HCT116 (cell line): ENCODE measurements around the gene ACYP2. TPM values are rescaled to one million over a fixed set of nuclear protein-coding genes. Genes with fewer than 3 reads are reported as not detected.

ENCODE experiments used
- ATAC-seq: fragments of 200-7000 bp; cut with Tn5 transposase; 2 replicates; pipeline ENCODE4 v1.9.1; 2020; ENCODE audit warnings: mild to moderate bottlenecking, moderate library complexity
- BruUV-seq: library from RNA; stranded (reverse); fragments of 400-500 nt; replicated peaks from 2 replicates; lab custom pipeline; 2021; lab: Mats Ljungman, UMichigan
- CTCF ChIA-PET: fragments of 300-600 bp; sonication (Branson Sonifier 250); formaldehyde crosslinking; loops from one replicate; lab custom pipeline; 2021; ENCODE audit warnings: antibody characterized with exemption; lab: Charles Lee
- POLR2A ChIA-PET: fragments of 300-600, 350-600 bp; sonication (Branson Sonifier 250); formaldehyde crosslinking; loops from one replicate; lab custom pipeline; 2021; ENCODE audit warnings: antibody characterized with exemption; lab: Charles Lee
- RAD21 ChIA-PET, 2 experiments: fragments of 300-600 bp; sonication (Branson Sonifier 250); formaldehyde crosslinking; loops; one replicate each; lab custom pipeline; 2023; ENCODE audit warnings: low total read pairs in 2 of 2; ENCODE audit not compliant: uncharacterized antibody in 2 of 2, unreplicated experiment in 2 of 2, low non-redundant PET in 1 of 2; lab: Charles Lee
- DNase-seq: peaks from one replicate; pipeline ENCODE4 v3.0.0-alpha.2; 2010; ENCODE audit warnings: low read depth, low spot score
- H2AFZ ChIP-seq: fragments of 200-600 bp; shearing (Covaris generic), sonication (generic); 2 replicates; pipeline ENCODE4 v1.6.1; 2017; ENCODE audit warnings: low read depth, mixed run types, mixed read lengths, antibody characterized with exemption, low read length; ENCODE audit not compliant: poor library complexity, severe bottlenecking
- H3K27ac ChIP-seq: 2 replicates; pipeline ENCODE4 v1.5.1; 2012; ENCODE audit warnings: low read depth, low read length
- H3K27me3 ChIP-seq: fragments of 200-600 bp; sonication (generic); 2 replicates; pipeline ENCODE4 v1.6.1; 2016; ENCODE audit warnings: mixed run types, low read length, mixed read lengths; ENCODE audit not compliant: insufficient read depth
- H3K36me3 ChIP-seq, 2 experiments: fragments of 200-500 bp in 1 of 2; fragments of 200-600 bp in 1 of 2; sonication (Bioruptor generic) in 1 of 2; sonication (generic) in 1 of 2; 2 replicates each; pipeline versions ENCODE4 v1.5.1 to v1.6.1; 2014 to 2016; ENCODE audit warnings: low read length in 2 of 2, inconsistent platforms in 1 of 2, mixed read lengths in 1 of 2, mixed run types in 1 of 2; ENCODE audit not compliant: insufficient read depth in 2 of 2, control insufficient read depth in 1 of 2
- H3K4me1 ChIP-seq, 2 experiments: fragments of 200-600 bp in 1 of 2; sonication (generic) in 1 of 2; 2 replicates each; pipeline versions ENCODE4 v1.5.1 to v1.6.1; 2012 to 2017; ENCODE audit warnings: low read length in 2 of 2, inconsistent platforms in 1 of 2, mild to moderate bottlenecking in 1 of 2, mixed read lengths in 1 of 2, mixed run types in 1 of 2, moderate library complexity in 1 of 2; ENCODE audit not compliant: insufficient read depth in 2 of 2, control insufficient read depth in 1 of 2
- H3K4me2 ChIP-seq: fragments of 200-600 bp; sonication (generic); 2 replicates; pipeline ENCODE4 v1.6.1; 2017; ENCODE audit warnings: mixed run types, low read length, mixed read lengths
- H3K4me3 ChIP-seq, 2 experiments: fragments of 200-600 bp in 1 of 2; sonication (generic) in 1 of 2; replicated peaks in 1 of 2; 2 replicates each; pipeline ENCODE4 v1.5.1; 2011 to 2016; ENCODE audit warnings: low read length in 2 of 2, control low read depth in 1 of 2, low read depth in 1 of 2, mild to moderate bottlenecking in 1 of 2, mixed read lengths in 1 of 2, mixed run types in 1 of 2
- H3K79me2 ChIP-seq: fragments of 200-600 bp; sonication (generic); 2 replicates; pipeline ENCODE4 v1.6.1; 2017; ENCODE audit warnings: mild to moderate bottlenecking, mixed run types, low read length, moderate library complexity, mixed read lengths; ENCODE audit not compliant: insufficient read depth
- H3K9ac ChIP-seq: fragments of 200-600 bp; sonication (generic); 2 replicates; pipeline ENCODE4 v1.6.1; 2016; ENCODE audit warnings: low read length, mixed read lengths
- H3K9me2 ChIP-seq: fragments of 200-600 bp; sonication (generic), shearing (Covaris generic); 2 replicates; pipeline ENCODE4 v1.6.1; 2017; ENCODE audit warnings: mixed run types, mild to moderate bottlenecking, moderate library complexity; ENCODE audit not compliant: insufficient read depth
- H3K9me3 ChIP-seq, 2 experiments: fragments of 200-500 bp in 1 of 2; fragments of 200-600 bp in 1 of 2; sonication (Bioruptor generic) in 1 of 2; sonication (generic) in 1 of 2; 2 replicates each; pipeline ENCODE4 v1.6.1; 2014 to 2017; ENCODE audit warnings: low read length in 2 of 2, mixed read lengths in 2 of 2, inconsistent platforms in 1 of 2, low read depth in 1 of 2, mild to moderate bottlenecking in 1 of 2, mixed run types in 1 of 2, moderate library complexity in 1 of 2; ENCODE audit not compliant: control insufficient read depth in 1 of 2, insufficient read depth in 1 of 2
- H4K20me1 ChIP-seq: fragments of 200-600 bp; sonication (generic), shearing (Covaris generic); 2 replicates; pipeline ENCODE4 v1.6.1; 2017; ENCODE audit warnings: mixed run types, mild to moderate bottlenecking, moderate library complexity; ENCODE audit not compliant: insufficient read depth
- JUND ChIP-seq: IDR thresholded peaks from 2 replicates; pipeline ENCODE4 v1.6.1; 2012
- POLR2A ChIP-seq: IDR thresholded peaks from 2 replicates; pipeline ENCODE4 v1.7.0; 2011; ENCODE audit warnings: borderline replicate concordance; ENCODE audit not compliant: insufficient read depth, insufficient read length; ENCODE audit errors: extremely low read depth
- POLR2AphosphoS5 ChIP-seq: IDR thresholded peaks from 2 replicates; pipeline ENCODE4 v1.6.1; 2011; ENCODE audit warnings: mild to moderate bottlenecking, low read depth, low read length, moderate library complexity
- SP1 ChIP-seq: IDR thresholded peaks from 2 replicates; pipeline ENCODE4 v1.6.1; 2012; ENCODE audit warnings: low read depth
- SRF ChIP-seq: IDR thresholded peaks from 2 replicates; pipeline ENCODE4 v1.6.1; 2012; ENCODE audit warnings: low read depth
- YY1 ChIP-seq: IDR thresholded peaks from 2 replicates; pipeline ENCODE4 v1.6.1; 2011; ENCODE audit warnings: low read length, low read depth, moderate library complexity, mild to moderate bottlenecking; ENCODE audit not compliant: insufficient replicate concordance; ENCODE audit errors: extremely low read depth
- ZFX ChIP-seq: fragments of 450-650 bp; IDR thresholded peaks from 2 replicates; pipeline ENCODE4 v1.6.1; 2017
- intact Hi-C: fragments of 100-400 bp; cut with micrococcal nuclease; formaldehyde crosslinking; loops from 2 replicates; pipeline ENCODE4 v1.10.0; 2022
- total RNA-seq: library from RNA; stranded (reverse); gene quantifications from one replicate; pipeline ENCODE4 v1.2.1, GENCODE V29; 2021; ENCODE audit not compliant: unreplicated experiment
- TF ChIP-seq, protein P1 (sequence below), 3 experiments: fragments of 200-600 bp in 1 of 3; sonication (generic) in 1 of 3; IDR thresholded peaks in 2 of 3; conservative IDR thresholded peaks in 1 of 3; 2 replicates each; pipeline ENCODE4 v1.5.1; 2012 to 2017; ENCODE audit warnings: low read depth in 2 of 3, low read length in 2 of 3, antibody characterized with exemption in 1 of 3, borderline replicate concordance in 1 of 3, control low read depth in 1 of 3, mild to moderate bottlenecking in 1 of 3, mixed read lengths in 1 of 3, mixed run types in 1 of 3, moderate library complexity in 1 of 3; ENCODE audit not compliant: insufficient read depth in 1 of 3
- TF ChIP-seq, protein P2 (sequence below): IDR thresholded peaks from 2 replicates; pipeline ENCODE4 v1.6.1; 2012
- TF ChIP-seq, protein P3 (sequence below): IDR thresholded peaks from 2 replicates; pipeline ENCODE4 v1.6.1; 2012; ENCODE audit warnings: low read depth

ACYP2 gene
- total RNA-seq, 1 experiment from 2014 or later, result 9.4 TPM

DNA sequence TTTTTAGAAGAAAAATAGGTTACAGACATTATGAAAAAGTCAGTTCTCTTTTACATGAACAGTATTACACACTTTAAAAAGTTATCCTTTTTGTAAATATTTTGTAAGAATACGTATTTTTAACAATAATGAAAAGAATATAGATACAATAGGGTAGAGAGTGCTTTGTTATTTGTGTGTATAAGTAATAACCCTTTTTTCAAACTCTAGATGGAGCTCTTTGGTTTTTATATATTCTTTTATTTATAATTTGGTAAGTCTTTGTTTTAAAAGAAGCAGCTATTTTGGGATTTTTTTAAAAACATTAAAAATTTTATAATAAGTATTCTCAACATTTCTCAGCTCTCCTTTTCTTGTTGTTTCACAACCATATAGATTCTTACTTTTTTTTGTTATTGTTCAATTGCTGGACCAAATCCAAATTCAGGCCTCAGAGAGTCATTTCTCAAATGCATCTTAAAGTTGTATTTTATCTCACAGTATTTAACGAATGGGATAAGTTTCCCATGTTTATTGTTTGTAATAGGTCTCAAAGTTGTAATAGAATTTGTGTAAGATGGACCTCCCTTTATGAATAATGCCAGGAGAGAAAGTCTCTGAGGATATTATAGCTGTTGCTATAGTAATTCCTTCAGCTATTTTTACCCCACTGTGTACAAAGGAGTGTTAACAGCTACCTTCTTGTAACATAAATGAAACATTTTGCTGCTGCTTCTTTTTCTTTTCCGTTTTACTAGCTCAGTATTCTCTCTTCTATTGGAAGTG lies 46.4 kb downstream of the ACYP2 start:
- DNase-seq (no peak), ATAC-seq (no peak)
- Histone ChIP-seq H3K9me2 (no peaks in the 10 kb centered on the region), H3K27me3 (no peaks in the 10 kb centered on the region), H3K9ac (no peak overlapping the region), H3K79me2 (no peaks in the 10 kb centered on the region), H3K4me3 (no peak overlapping the region), H4K20me1 (no peaks in the 10 kb centered on the region), H3K27ac (no peak overlapping the region), H3K36me3 (no peaks in the 10 kb centered on the region), H3K9me3 (no peaks in the 10 kb centered on the region), H2AFZ (no peak overlapping the region), H3K4me2 (no peak overlapping the region), H3K4me1 (no peaks in the 10 kb centered on the region)
- RAD21 ChIA-PET, result no interaction called here
- BruUV-seq, result no TSS peak
- CTCF ChIA-PET, result interaction anchor here (0.7 to 2.2 kb wide), 10 partner anchors 9 to 543 kb away, joined by 3 to 11 read pairs (median 4); no protein-coding TSS in a partner anchor
- TF ChIP-seq, protein P1, sequence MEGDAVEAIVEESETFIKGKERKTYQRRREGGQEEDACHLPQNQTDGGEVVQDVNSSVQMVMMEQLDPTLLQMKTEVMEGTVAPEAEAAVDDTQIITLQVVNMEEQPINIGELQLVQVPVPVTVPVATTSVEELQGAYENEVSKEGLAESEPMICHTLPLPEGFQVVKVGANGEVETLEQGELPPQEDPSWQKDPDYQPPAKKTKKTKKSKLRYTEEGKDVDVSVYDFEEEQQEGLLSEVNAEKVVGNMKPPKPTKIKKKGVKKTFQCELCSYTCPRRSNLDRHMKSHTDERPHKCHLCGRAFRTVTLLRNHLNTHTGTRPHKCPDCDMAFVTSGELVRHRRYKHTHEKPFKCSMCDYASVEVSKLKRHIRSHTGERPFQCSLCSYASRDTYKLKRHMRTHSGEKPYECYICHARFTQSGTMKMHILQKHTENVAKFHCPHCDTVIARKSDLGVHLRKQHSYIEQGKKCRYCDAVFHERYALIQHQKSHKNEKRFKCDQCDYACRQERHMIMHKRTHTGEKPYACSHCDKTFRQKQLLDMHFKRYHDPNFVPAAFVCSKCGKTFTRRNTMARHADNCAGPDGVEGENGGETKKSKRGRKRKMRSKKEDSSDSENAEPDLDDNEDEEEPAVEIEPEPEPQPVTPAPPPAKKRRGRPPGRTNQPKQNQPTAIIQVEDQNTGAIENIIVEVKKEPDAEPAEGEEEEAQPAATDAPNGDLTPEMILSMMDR (IDR thresholded peaks at IDR 0.05 in 2 of 3, conservative IDR thresholded peaks at IDR 0.05 in 1 of 3; ENCODE audit: borderline replicate concordance in 1 of 3, insufficient read depth in 1 of 3, low read depth in 2 of 3, low read length in 2 of 3), result peak in 1 of 3 experiments; percentile 12; a peak in 1 of 6 replicates
- no peak for TF ChIP-seq ZFX
- intact Hi-C loops, result loop anchor here (5.0 kb wide), 1 partner anchor 340 kb away; no protein-coding TSS in a partner anchor
- POLR2A ChIA-PET, result interaction anchor here (0.6 kb wide), 1 partner anchor 398 kb away, joined by 4 read pairs; no protein-coding TSS in a partner anchor

DNA sequence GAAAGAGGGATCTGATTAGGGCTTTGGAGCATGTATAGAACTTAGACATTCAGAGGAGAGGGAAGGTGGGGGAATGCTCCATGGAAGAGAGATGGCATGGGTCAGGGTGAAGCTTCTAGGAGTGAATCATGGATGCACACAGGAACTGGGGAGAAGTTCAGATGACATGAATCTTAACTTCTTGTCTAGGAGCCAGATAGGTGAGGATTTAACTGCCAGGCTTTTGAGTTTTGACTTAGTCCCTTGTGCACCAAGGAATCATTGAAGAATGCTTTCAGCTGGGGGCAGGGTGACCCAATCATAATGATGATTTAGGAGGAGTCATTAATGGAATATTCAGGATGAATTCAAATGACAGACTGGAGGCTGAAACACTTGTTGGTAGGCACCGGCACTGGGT lies 48.7 kb downstream of the ACYP2 start:
- Histone ChIP-seq H3K4me2 (no peak overlapping the region), H3K27me3 (no peaks in the 10 kb centered on the region), H3K27ac (no peak overlapping the region), H3K9ac (no peak overlapping the region), H3K36me3 (no peaks in the 10 kb centered on the region), H3K9me2 (no peaks in the 10 kb centered on the region), H3K9me3 (no peaks in the 10 kb centered on the region), H3K4me1 (no peaks in the 10 kb centered on the region), H3K79me2 (no peaks in the 10 kb centered on the region), H4K20me1 (no peaks in the 10 kb centered on the region), H2AFZ (no peak overlapping the region), H3K4me3 (no peak overlapping the region)
- DNase-seq (no peak), ATAC-seq (no peak)
- RAD21 ChIA-PET, result no interaction called here
- no TSS peak for BruUV-seq
- POLR2A ChIA-PET, result no interaction called here
- CTCF ChIA-PET, result no interaction called here
- intact Hi-C loops, result loop anchor here (5.0 kb wide), 1 partner anchor 338 kb away; no protein-coding TSS in a partner anchor
- TF ChIP-seq, protein P2, sequence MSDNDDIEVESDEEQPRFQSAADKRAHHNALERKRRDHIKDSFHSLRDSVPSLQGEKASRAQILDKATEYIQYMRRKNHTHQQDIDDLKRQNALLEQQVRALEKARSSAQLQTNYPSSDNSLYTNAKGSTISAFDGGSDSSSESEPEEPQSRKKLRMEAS, result no peak
- TF ChIP-seq SP1 (no peak), POLR2A (no peak), SRF (no peak), JUND (no peak), POLR2AphosphoS5 (no peak), YY1 (no peak)
- TF ChIP-seq, protein P3, sequence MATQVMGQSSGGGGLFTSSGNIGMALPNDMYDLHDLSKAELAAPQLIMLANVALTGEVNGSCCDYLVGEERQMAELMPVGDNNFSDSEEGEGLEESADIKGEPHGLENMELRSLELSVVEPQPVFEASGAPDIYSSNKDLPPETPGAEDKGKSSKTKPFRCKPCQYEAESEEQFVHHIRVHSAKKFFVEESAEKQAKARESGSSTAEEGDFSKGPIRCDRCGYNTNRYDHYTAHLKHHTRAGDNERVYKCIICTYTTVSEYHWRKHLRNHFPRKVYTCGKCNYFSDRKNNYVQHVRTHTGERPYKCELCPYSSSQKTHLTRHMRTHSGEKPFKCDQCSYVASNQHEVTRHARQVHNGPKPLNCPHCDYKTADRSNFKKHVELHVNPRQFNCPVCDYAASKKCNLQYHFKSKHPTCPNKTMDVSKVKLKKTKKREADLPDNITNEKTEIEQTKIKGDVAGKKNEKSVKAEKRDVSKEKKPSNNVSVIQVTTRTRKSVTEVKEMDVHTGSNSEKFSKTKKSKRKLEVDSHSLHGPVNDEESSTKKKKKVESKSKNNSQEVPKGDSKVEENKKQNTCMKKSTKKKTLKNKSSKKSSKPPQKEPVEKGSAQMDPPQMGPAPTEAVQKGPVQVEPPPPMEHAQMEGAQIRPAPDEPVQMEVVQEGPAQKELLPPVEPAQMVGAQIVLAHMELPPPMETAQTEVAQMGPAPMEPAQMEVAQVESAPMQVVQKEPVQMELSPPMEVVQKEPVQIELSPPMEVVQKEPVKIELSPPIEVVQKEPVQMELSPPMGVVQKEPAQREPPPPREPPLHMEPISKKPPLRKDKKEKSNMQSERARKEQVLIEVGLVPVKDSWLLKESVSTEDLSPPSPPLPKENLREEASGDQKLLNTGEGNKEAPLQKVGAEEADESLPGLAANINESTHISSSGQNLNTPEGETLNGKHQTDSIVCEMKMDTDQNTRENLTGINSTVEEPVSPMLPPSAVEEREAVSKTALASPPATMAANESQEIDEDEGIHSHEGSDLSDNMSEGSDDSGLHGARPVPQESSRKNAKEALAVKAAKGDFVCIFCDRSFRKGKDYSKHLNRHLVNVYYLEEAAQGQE, result no peak
- TF ChIP-seq, protein P1 (IDR thresholded peaks at IDR 0.05 in 2 of 3, conservative IDR thresholded peaks at IDR 0.05 in 1 of 3; ENCODE audit: borderline replicate concordance in 1 of 3, insufficient read depth in 1 of 3, low read depth in 2 of 3, low read length in 2 of 3), result no peak
